Nephron (organoid): ENCODE measurements around the gene EMC9.

Experiments used
- H3K27ac Mint-ChIP-seq, 3 experiments: 2 replicates each; pipeline ENCODE4 v1.8.0; 2020; ENCODE audit warnings: mixed read lengths in 3 of 3, mild to moderate bottlenecking in 2 of 3, moderate library complexity in 1 of 3
- H3K27me3 Mint-ChIP-seq: 2 replicates; pipeline ENCODE4 v1.8.0; 2021; ENCODE audit warnings: low read depth, mild to moderate bottlenecking, moderate library complexity, mixed read lengths
- H3K36me3 Mint-ChIP-seq: 2 replicates; pipeline ENCODE4 v1.8.0; 2020; ENCODE audit warnings: low read depth, mixed read lengths
- H3K4me1 Mint-ChIP-seq: 2 replicates; pipeline ENCODE4 v1.8.0; 2020; ENCODE audit warnings: mixed read lengths
- H3K4me3 Mint-ChIP-seq, 3 experiments: 2 replicates each; pipeline ENCODE4 v1.8.0; 2020; ENCODE audit warnings: mild to moderate bottlenecking in 3 of 3, mixed read lengths in 3 of 3, moderate library complexity in 2 of 3
- H3K9me3 Mint-ChIP-seq: 2 replicates; pipeline ENCODE4 v1.8.0; 2020; ENCODE audit warnings: mixed read lengths
- CTCF ChIP-seq, 3 experiments: fragments of 200-600 bp; sonication (generic); IDR thresholded peaks; one replicate each; pipeline ENCODE4 v1.5.0; 2021; ENCODE audit warnings: antibody characterized with exemption in 3 of 3; ENCODE audit not compliant: unreplicated experiment in 3 of 3

EMC9 gene

GRCh38 chr14:24172261-24172860 lies 31.0 kb upstream of the EMC9 start:
- no peak for TF ChIP-seq CTCF (IDR thresholded peaks at IDR 0.05; ENCODE audit: unreplicated experiment in 3 of 3)
- Mint-ChIP-seq H3K4me1 (no peaks in the 10 kb centered on the region), H3K4me3 (peak overlapping the region; percentile 89), H3K9me3 (no peaks in the 10 kb centered on the region), H3K27me3 (no peaks in the 10 kb centered on the region), H3K27ac (no peak overlapping the region), H3K36me3 (peaks cover 36% of the 10 kb centered on the region)

GRCh38 chr14:24171422-24172260 lies 30.2 kb upstream of the EMC9 start, which contains the start of gene REC8:
TSS of gene REC8 (plus strand) at chr14:24172080. CDS start at chr14:24172553, 473 bp downstream.
- H3K4me1 Mint-ChIP-seq = no peaks in the 10 kb centered on the region
- peaks cover 36% of the 10 kb centered on the region for H3K36me3 Mint-ChIP-seq
- peak within 1 kb of the TSS; percentile 68 to 95 (median 91) for H3K27ac Mint-ChIP-seq
- H3K9me3 Mint-ChIP-seq = no peaks in the 10 kb centered on the region
- H3K4me3 Mint-ChIP-seq = peak within 1 kb of the TSS; percentile 89
- no peaks in the 10 kb centered on the region for H3K27me3 Mint-ChIP-seq
- no peak for TF ChIP-seq CTCF (IDR thresholded peaks at IDR 0.05; ENCODE audit: unreplicated experiment in 3 of 3)

- Mint-ChIP-seq H3K4me1 (no peaks in the 10 kb centered on the region), H3K36me3 (peaks cover 46% of the 10 kb centered on the region), H3K27me3 (no peaks in the 10 kb centered on the region), H3K4me3 (no peak overlapping the region), H3K9me3 (no peaks in the 10 kb centered on the region), H3K27ac (no peak overlapping the region)
- TF ChIP-seq CTCF (IDR thresholded peaks at IDR 0.05; ENCODE audit: unreplicated experiment in 3 of 3) = no peak
These were observed 26.2 kb upstream of the EMC9 start for GRCh38 chr14:24167469-24168114.

GRCh38 chr14:24165785-24166184 lies 24.4 kb upstream of the EMC9 start:
- Mint-ChIP-seq H3K36me3 (peaks cover 55% of the 10 kb centered on the region), H3K4me3 (no peak overlapping the region), H3K27me3 (no peaks in the 10 kb centered on the region), H3K27ac (no peak overlapping the region), H3K9me3 (no peaks in the 10 kb centered on the region), H3K4me1 (peaks cover 15% of the 10 kb centered on the region)
- no peak for TF ChIP-seq CTCF (IDR thresholded peaks at IDR 0.05; ENCODE audit: unreplicated experiment in 3 of 3)

GRCh38 chr14:24164518-24164991 lies 23.2 kb upstream of the EMC9 start:
- Mint-ChIP-seq H3K27me3 (no peaks in the 10 kb centered on the region), H3K36me3 (peaks cover 57% of the 10 kb centered on the region), H3K9me3 (no peaks in the 10 kb centered on the region), H3K4me3 (no peak overlapping the region), H3K27ac (no peak overlapping the region), H3K4me1 (peaks cover 16% of the 10 kb centered on the region)
- TF ChIP-seq CTCF (IDR thresholded peaks at IDR 0.05; ENCODE audit: unreplicated experiment in 3 of 3) = no peak
